ENCODE results near the gene CEP162. TPM values are rescaled to one million over a fixed set of nuclear protein-coding genes. Genes with fewer than 3 reads are reported as not detected.
"Not testable (repeated sequence)": the region's sequence is repeated elsewhere in the genome, so short reads cannot be mapped to it uniquely, and the experiment has no call there.

The CEP162 gene
- total RNA-seq, 3 donors from 2014 or later = 10.9 to 20.1 (median 18.7) TPM

- intact Hi-C loops (cut with DNase I; ENCODE audit: low total_unique reads) = loop anchor here (5.0 kb wide), 1 partner anchor 1543 kb away; no protein-coding TSS in a partner anchor
- H3K36me3 ChIP-seq = no peaks in the 10 kb centered on the region
- H3K27ac ChIP-seq = no peak overlapping the region
- no peak for TF ChIP-seq POLR2AphosphoS5 (IDR thresholded peaks at IDR 0.05)
- TF ChIP-seq POLR2A (IDR thresholded peaks at IDR 0.05) = no peak
- no peak for TF ChIP-seq CTCF (IDR thresholded peaks at IDR 0.05)
- no peak for DNase-seq (ENCODE audit: low spot score in 2 of 2)
- H3K9me3 ChIP-seq = peaks cover 0 to 2% of the 10 kb centered on the region in 2 donors
- no peaks in the 10 kb centered on the region for H3K27me3 ChIP-seq
- H3K4me1 ChIP-seq = no peaks in the 10 kb centered on the region
- no peak overlapping the region for H3K4me3 ChIP-seq
These were observed 108.2 kb downstream of the CEP162 start for GRCh38 chr6:84119277-84119676.

- no peaks in the 10 kb centered on the region for H3K36me3 ChIP-seq
- DNase-seq (ENCODE audit: low spot score in 2 of 2) = no peak
- intact Hi-C loops (cut with DNase I; ENCODE audit: low total_unique reads) = loop anchor here (5.0 kb wide), 1 partner anchor 1544 kb away; no protein-coding TSS in a partner anchor
- no peaks in the 10 kb centered on the region for H3K9me3 ChIP-seq
- H3K4me3 ChIP-seq = no peak overlapping the region
- H3K4me1 ChIP-seq = no peaks in the 10 kb centered on the region
- no peak overlapping the region for H3K27ac ChIP-seq
- no peaks in the 10 kb centered on the region for H3K27me3 ChIP-seq
- TF ChIP-seq CTCF (IDR thresholded peaks at IDR 0.05) = no peak
These were observed 109.3 kb downstream of the CEP162 start for GRCh38 chr6:84118191-84118590.

GRCh38 chr6:84114933-84115594, 112.4 kb downstream of the CEP162 start:
- intact Hi-C loops (cut with DNase I; ENCODE audit: low total_unique reads) = loop anchor here (5.0 kb wide), 1 partner anchor 1547 kb away; no protein-coding TSS in a partner anchor
- not testable (repeated sequence) for H3K9me3 ChIP-seq; H3K27me3 ChIP-seq; DNase-seq (ENCODE audit: low spot score in 2 of 2); H3K27ac ChIP-seq; H3K4me1 ChIP-seq; H3K4me3 ChIP-seq; H3K36me3 ChIP-seq

- H3K27me3 ChIP-seq; H3K4me3 ChIP-seq; intact Hi-C loops (cut with DNase I; ENCODE audit: low total_unique reads); H3K27ac ChIP-seq; H3K9me3 ChIP-seq; H3K4me1 ChIP-seq; DNase-seq (ENCODE audit: low spot score in 2 of 2); H3K36me3 ChIP-seq: not testable (repeated sequence)
These were observed 116.1 kb downstream of the CEP162 start for GRCh38 chr6:84111351-84111750.

GRCh38 chr6:84107495-84107894, 119.9 kb downstream of the CEP162 start:
- no peaks in the 10 kb centered on the region for H3K27me3 ChIP-seq
- intact Hi-C loops (cut with DNase I; ENCODE audit: low total_unique reads) = no loop called here
- TF ChIP-seq POLR2A (IDR thresholded peaks at IDR 0.05) = no peak
- TF ChIP-seq CTCF (IDR thresholded peaks at IDR 0.05) = no peak
- TF ChIP-seq POLR2AphosphoS5 (IDR thresholded peaks at IDR 0.05) = no peak
- H3K4me3 ChIP-seq = no peak overlapping the region
- no peaks in the 10 kb centered on the region for H3K36me3 ChIP-seq
- H3K9me3 ChIP-seq = peaks cover 0 to 6% of the 10 kb centered on the region in 2 donors
- no peaks in the 10 kb centered on the region for H3K4me1 ChIP-seq
- no peak for DNase-seq (ENCODE audit: low spot score in 2 of 2)
- no peak overlapping the region for H3K27ac ChIP-seq

GRCh38 chr6:84105215-84105924, 122.1 kb downstream of the CEP162 start:
- H3K4me1 ChIP-seq; DNase-seq (ENCODE audit: low spot score in 2 of 2); intact Hi-C loops (cut with DNase I; ENCODE audit: low total_unique reads); H3K9me3 ChIP-seq; H3K27ac ChIP-seq; H3K4me3 ChIP-seq; H3K27me3 ChIP-seq; H3K36me3 ChIP-seq: not testable (repeated sequence)

Measured in breast epithelium (tissue), 4 donors.